Measurements from ENCODE around the gene GHR.
"Not testable (repeated sequence)": the region's sequence is repeated elsewhere in the genome, so short reads cannot be mapped to it uniquely, and the experiment has no call there.

The GHR gene

DNA sequence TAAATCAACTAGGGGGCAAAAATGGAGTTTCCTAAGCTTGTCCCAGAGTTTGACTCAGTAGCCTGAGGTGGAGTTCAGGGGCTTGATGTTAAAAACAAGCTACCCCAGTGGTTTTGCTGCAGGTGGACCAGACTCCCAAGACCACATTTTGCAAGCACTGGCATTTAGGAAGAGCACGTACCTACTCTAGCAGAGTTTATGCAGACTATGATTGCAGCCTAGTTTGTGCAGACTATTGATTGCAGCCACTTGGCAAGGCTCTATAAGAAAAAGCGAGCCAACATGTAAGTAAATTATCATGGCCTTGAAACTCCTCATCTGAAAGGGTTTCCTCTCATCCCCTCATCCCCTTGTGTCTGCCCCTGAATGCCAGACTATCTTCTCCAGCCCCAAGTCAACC, 231.4 kb downstream of the GHR start:
- no peak for DNase-seq

DNA sequence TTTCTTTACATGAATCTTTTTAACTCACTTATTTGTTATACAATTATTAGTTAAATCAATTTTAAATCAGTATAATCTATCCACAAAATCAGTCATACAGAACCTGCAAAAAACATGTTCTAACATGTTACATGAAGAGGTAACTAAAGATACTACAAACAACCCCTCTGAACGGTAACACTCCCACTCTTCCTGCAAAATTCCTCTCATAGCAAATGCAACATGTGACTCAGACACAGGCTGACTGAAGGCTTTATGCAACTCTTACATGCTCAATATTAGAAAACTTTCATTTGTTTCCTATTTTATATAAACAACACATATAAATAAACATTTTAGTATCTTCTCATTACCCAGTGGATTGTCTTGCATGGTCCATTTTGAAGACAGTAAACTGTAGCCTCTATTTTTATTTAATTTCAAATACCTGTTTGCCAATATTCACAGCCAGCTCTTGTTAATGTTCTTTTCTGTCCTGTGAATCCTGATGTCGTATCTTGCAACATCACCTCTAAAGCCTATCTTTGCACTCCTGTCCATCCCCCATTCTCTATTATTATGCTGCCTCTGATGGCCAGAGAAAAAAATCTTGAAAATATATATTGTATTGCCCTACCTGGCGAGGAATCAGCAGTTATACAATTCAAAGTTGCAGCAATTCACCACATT, 232.9 kb downstream of the GHR start:
- no peak for DNase-seq

DNA sequence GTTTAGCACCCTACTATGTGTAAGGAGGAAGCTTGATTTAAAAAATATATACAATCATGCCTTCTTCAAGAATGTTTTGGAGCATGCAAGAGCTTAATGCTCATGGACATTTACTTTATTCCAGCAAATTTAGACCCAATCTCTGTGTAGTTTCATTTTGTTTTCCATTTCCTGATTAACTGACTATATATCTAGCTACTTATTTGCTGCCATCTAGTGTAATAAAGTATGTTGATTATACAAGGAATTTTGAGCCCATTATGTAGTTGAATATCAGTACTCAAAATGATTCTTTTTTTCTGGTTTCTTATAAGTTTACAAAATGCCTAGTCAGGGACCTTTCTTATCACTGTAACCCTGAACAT, 233.4 kb downstream of the GHR start:
- no peak for DNase-seq

DNA sequence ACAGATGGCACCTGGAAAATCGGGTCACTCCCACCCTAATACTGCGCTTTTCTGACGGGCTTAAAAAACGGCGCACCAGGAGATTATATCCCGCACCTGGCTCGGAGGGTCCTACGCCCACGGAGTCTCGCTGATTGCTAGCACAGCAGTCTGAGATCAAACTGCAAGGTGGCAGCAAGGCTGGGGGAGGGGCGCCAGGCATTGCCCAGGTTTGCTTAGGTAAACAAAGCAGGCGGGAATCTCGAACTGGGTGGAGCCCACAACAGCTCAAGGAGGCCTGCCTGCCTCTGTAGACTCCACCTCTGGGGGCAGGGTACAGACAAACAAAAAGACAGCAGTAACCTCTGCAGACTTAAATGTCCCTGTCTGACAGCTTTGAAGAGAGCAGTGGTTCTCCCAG, 236.6 kb downstream of the GHR start:
- DNase-seq, result not testable (repeated sequence)

DNA sequence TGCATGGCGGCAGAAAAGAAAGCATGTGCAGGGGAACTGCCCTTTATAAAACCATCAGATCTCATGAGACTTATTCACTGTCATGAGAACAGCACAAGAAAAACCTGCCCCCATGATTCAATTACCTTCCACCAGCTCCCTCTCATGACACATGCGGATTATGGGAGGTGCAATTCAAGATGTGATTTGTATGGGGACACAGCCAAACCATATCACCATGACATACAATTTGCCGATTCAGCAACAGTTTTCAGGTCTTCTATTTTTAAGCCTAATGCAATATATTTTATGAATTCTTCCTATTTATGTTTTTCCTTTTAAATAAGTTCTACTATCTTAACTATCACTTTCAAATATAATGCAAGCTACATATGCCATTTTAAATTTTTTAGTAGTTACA, 242.6 kb downstream of the GHR start:
- no peak for DNase-seq

DNA sequence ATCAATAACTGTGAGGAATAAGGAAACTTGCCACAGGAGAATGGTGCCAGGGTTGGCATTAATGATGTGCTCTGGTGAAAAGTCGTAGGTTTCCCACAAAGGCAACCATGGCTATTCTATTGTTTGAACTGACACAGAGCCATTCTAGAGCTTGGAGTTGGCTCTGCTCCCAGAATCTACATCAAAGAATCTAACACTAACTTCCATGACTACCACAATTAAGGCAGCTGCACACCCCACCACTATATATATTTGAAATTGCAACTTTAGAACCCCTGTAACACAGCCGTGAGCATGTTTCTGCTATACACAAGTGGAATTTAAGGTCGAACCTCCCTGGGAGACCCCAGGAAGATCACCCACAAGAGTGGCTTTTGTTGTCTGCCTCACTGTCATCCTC, 243.6 kb downstream of the GHR start:
- DNase-seq, result no peak

DNA sequence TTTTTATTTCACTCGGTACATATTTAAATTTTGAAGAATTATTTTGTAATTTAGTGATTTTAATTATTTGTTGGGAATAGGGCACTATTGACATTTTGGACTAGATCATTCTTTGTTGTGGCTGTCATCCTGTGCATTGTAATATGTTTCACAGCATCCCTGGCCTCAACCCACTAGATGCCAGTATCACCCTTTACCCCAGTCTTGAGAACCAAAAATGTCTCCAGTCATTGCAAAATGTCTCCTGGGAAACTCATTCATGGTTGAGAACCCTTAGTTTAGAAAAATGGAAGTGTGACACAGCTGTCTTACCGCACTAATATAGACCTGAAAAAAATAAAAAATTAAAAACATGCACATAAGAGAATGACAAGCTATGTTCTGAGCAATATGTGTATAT, 245.0 kb downstream of the GHR start:
- DNase-seq, result no peak

DNA sequence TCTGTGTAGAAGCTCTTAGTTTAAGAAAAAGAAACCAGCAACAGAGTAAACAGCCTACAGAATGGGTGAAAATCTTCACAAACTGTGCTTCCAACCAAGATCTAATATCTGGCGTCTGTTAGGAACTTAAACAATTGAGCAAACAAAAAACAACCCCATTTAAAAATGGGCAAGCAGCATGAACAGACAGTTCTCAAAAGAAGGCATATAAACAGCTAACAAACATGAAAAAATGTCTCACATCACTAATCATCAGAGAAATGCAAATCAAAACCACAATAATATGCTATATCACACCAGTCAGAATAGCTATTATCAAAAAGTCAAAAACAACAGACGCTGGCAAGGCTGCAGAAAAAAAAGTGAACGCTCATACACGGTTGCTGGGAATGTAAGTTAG, 249.7 kb downstream of the GHR start:
- no peak for DNase-seq

DNA sequence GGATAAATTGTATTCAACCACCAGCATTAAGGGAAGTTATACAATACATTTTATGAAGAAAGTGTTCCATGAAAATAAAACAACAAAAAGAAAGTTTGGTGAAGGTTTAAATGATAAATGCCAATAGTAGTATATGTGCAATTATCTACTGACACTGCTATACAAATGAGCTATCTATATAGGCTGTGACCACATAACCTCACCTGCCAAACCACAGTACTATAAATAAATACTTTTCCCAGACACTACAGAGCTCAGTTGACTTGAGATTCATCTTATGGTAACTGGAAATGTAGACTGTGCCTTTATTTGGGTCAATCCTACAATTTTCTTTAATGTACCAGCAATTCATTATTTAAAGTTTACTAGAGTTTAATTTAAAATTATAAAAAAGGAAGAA, 252.4 kb downstream of the GHR start:
- no peak for DNase-seq

DNA sequence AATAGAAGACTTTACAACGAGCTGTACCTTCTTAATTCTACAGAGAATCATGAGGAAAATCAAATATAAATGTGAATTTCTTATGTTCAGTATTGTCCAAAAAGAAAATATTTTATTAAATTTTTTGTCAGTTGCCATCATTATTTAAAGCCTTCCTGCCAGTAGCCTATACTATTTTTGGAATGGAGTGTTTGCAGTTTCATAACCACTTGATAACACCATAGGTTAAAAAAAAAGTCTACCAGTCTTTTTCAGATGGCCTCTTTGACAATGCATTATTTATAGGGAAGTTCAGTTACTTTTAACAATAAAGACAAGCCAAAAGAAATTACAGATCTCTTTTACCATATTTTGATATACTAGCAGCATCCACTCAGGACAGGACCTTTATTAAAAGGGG, 253.1 kb downstream of the GHR start:
- DNase-seq, result no peak

DNA sequence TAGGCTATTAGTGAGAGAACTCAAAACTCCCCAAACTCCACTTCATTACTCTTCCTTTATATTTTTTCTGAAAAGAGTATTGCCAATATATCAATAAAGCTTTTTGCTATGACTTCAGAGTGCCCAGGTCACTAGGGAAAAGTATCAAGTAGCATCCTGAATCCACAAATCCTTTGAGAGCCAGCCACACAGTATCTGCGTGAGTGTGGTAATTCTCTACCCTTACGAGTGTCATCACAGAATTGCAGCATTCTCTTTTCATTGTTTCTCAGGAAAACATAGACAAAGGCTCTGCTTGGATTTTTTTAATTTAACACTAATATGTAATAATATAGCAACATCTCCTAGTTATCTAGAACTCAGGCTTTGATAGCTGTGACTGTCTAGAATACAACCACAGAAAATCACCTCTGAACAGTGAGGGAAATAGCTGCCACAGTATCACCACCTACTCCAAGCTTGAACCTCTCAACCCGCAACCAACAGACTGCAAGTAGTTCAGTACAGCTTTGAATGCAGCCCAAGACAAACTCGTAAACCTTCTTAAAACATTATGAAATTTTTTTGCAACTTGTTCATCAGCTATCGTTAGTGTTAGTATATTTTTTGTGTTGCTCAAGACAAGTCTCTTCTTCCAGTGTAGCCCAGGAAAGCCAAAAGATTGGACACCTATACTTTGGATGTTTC, 254.1 kb downstream of the GHR start:
- DNase-seq, result no peak

DNA sequence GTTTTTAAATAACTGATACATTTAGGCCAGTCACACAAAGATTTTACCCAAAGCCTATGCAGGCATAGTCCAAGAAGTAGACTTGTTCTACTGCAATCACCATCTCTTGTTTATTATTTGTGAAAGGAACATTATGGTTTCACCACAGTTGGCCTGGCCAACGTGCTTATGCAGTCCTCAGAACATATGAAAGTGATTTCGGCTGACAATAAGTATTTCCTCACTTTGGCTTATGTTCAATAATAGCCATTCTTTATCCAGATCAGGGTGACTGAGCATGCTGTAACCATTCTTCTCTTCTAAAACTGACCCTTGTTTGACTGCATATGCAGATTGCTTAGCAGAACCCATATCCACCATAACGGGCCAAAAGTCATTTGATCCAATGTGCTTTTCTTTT, 256.8 kb downstream of the GHR start:
- DNase-seq, result no peak

DNA sequence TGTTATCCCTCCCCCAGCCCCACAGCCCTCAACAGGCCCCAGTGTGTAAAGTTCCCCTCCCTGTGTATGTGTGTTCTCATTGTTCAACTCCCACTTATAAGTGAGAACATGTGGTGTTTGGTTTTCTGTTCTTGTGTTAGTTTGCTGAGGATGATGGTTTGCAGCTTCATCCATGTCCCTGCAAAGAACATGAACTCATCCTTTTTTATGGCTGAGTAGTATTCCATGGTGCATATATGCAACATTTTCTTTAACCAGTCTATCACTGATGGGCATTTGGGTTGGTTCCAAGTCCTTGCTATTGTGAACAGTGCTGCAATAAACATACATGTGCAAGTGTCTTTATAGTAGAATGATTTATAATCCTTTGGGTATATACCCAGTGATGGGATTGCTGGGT, 261.8 kb downstream of the GHR start:
- not testable (repeated sequence) for DNase-seq

DNA sequence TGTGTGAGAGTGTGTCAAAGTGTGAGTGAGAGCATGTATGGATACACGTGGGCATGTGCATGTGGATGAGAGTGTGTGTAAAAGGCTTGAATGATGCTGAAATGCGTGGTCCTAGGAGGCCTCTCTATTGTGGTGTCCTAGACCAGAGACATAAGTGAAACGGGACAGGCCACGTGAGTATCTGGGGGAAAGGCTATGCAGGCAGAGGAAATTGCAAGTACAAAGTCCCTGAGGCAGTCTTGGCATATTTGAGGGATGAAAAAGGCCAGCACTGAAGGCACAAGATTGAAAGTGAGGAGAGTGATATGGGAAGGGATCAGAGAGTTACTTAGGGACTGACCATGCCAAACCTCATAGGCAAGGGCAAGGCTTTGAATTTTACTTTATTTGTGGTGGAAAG, 266.2 kb downstream of the GHR start:
- no peak for DNase-seq

DNA sequence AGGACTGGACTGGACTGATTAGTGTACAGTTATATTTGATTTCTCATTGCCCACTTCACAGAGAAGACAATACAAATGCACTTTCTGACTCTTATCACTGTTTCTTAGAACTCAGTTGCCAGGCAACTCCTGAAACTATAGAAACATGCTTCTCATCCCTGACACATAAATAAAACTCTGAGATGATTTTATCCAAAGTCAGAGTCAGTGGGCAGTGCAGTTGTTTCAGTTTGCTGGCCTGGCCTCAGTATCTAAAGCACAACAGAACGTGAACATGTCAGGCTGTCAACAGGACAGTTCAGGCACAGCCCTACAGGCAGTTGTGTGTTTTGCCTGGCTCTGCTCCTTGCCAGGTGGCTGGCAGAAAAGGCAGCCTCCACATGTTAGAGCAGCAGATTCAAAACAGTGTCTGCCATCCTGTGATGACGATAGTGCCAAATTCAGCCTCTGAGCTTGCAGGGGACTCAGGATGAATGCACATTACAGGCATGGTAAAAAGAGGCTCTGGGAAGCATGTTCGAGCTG, 268.2 kb downstream of the GHR start:
- no peak for DNase-seq

DNA sequence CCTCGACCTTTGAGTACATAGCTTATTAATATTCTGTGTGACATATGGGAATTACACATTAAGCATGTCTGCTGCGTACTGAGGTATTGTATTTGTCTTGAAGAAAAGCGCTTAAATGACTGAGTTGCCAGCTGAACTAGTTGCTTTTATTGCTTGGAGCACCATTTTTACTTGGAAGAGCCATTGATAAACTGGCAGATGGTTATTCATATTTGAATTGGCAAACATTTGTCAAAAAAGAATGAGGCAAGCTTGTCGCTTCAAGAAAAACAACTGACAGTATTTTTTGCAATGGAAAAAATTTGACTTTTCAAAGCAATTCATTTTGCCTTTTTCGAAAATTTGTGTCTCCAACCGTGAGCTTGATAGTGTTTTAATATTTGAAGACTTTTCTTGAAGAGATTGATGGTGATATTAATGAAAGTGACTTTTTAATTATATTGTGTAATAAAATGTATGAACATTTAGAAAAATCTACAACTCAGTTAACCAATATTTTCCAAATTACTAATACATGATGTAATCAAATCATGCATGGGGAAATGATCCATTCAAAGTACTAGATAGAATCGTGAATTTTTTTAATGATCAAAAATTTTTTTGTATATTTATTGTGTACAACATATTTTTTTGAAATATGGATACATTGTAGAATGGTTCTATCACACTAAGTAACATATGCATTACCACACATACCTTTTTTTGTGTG, 278.3 kb downstream of the GHR start:
- no peak for DNase-seq

DNA sequence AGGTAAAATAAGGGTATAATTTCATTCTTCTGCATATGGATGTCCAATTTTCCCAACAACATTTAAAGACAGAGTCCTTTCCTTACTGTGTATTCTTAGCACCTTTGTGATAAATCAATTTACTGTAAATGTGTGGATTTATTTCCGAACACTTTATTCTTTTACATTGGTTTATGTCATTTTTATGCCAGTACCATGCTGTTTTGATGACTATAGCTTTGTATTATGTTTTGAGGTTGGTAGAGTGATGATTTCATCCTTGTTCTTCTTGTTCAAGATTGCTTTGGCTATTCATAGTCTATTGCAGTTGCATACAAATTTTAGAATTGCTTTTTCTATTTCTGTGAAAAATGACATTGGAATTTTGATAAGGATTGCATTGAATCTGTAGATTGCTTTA, 280.0 kb downstream of the GHR start:
- DNase-seq, result no peak

DNA sequence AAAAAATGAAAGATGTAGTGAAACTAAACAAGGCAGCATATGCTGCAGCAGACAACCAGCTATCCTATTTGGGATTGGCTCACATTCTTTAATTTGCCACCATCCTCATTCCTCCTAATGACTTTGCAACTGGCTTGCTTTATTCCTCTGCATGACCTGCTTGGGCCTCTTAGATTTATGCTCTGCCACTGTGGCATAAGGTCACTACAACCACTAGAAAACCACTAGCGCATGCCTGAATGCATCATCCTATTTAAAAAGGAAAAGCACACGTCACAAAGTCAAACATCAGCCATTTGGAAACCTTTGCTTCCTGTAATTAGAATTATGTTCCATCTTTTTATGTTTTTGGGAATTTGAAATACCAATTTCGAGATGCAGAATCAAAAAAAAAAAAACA, 292.5 kb downstream of the GHR start:
- no peak for DNase-seq

DNA sequence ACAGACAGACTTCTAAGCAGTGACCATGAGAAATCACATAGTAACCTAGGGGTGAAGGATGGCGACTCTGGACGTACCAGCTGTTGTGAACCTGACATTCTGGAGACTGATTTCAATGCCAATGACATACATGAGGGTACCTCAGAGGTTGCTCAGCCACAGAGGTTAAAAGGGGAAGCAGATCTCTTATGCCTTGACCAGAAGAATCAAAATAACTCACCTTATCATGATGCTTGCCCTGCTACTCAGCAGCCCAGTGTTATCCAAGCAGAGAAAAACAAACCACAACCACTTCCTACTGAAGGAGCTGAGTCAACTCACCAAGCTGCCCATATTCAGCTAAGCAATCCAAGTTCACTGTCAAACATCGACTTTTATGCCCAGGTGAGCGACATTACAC, 295.4 kb downstream of the GHR start:
- peak; percentile 3 for DNase-seq

DNA sequence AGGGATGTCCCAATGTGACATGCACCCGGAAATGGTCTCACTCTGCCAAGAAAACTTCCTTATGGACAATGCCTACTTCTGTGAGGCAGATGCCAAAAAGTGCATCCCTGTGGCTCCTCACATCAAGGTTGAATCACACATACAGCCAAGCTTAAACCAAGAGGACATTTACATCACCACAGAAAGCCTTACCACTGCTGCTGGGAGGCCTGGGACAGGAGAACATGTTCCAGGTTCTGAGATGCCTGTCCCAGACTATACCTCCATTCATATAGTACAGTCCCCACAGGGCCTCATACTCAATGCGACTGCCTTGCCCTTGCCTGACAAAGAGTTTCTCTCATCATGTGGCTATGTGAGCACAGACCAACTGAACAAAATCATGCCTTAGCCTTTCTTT, 295.8 kb downstream of the GHR start:
- no peak for DNase-seq

DNA sequence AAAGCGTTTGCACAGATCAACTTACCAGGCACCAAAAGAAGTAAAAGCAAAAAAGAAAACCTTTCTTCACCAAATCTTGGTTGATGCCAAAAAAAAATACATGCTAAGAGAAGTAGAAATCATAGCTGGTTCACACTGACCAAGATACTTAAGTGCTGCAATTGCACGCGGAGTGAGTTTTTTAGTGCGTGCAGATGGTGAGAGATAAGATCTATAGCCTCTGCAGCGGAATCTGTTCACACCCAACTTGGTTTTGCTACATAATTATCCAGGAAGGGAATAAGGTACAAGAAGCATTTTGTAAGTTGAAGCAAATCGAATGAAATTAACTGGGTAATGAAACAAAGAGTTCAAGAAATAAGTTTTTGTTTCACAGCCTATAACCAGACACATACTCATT, 297.0 kb downstream of the GHR start:
- no peak for DNase-seq

DNA sequence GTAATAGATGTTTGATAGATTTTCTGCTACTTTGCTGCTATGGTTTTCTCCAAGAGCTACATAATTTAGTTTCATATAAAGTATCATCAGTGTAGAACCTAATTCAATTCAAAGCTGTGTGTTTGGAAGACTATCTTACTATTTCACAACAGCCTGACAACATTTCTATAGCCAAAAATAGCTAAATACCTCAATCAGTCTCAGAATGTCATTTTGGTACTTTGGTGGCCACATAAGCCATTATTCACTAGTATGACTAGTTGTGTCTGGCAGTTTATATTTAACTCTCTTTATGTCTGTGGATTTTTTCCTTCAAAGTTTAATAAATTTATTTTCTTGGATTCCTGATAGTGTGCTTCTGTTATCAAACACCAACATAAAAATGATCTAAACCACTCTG, 298.2 kb downstream of the GHR start:
- DNase-seq, result no peak

DNA sequence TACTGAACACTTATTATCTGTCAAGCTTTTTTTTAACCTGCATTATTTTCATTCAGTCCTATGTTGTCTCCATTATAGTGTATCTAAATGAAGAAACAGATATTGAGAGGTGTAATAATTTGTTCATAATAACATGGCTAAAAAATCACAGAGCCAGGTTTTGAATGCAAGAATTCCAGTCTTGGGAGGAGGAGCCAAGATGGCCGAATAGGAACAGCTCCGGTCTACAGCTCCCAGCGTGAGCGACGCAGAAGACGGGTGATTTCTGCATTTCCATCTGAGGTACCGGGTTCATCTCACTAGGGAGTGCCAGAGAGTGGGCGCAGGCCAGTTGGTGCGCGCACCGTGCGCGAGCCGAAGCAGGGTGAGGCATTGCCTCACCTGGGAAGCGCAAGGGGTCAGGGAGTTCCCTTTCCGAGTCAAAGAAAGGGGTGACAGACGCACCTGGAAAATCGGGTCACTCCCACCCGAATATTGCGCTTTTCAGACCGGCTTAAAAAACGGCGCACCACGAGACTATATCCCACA, 311.4 kb downstream of the GHR start:
- DNase-seq, result not testable (repeated sequence)

DNA sequence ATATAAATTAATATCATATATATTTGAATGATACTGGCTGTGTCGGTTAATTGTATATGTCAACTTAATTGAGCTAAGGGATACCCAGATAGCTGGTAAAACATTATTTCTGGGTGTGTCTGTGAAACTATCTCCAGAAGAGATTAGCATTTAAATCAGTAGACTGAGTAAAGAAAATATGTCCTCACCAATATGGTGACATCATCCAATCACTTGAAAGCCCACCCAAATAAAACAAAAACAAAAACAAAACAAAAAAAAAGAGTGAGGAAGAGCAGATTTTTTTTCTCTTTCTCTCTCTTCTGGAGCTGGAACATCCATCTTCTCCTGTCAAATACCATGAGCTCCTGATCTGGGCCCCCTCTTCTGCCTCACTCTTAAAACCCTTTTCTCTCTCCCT, 317.7 kb downstream of the GHR start:
- no peak for DNase-seq

All from activated CD4-positive, alpha-beta T cell treated with anti-CD3 and anti-CD28 coated beads for 48 hours (primary cell).